OCI-LY3 (cell line): ENCODE data around the gene C9orf43.

Experiments used
- H2AFZ ChIP-seq: fragments of 200-600, 300-600 bp; shearing (Covaris generic); 2 replicates; pipeline ENCODE4 v1.6.0; 2014; ENCODE audit warnings: antibody characterized with exemption, low read depth, low read length
- H3K27ac ChIP-seq: fragments of 200-600, 300-600 bp; sonication (generic); 2 replicates; pipeline ENCODE4 v1.5.1; 2014; ENCODE audit warnings: mild to moderate bottlenecking, low read length, moderate library complexity, mixed read lengths
- H3K27me3 ChIP-seq: fragments of 200-600, 300-600 bp; sonication (generic); 2 replicates; pipeline ENCODE4 v1.6.1; 2014; ENCODE audit warnings: low read depth, low read length, mixed read lengths
- H3K36me3 ChIP-seq: fragments of 200-600, 300-600 bp; sonication (generic); replicated peaks from 2 replicates; pipeline ENCODE3; 2014; ENCODE audit warnings: low read depth, low read length, mixed read lengths
- H3K4me1 ChIP-seq: fragments of 300-600, 200-600 bp; sonication (generic); 2 replicates; pipeline ENCODE4 v1.6.1; 2014; ENCODE audit warnings: low read length, mixed read lengths
- H3K4me2 ChIP-seq: fragments of 200-600, 300-600 bp; sonication (generic); 2 replicates; pipeline ENCODE4 v1.6.1; 2014; ENCODE audit warnings: low read length, mixed read lengths
- H3K4me3 ChIP-seq: fragments of 300-600, 200-600 bp; sonication (generic); 2 replicates; pipeline ENCODE4 v1.5.1; 2014; ENCODE audit warnings: antibody characterized with exemption, mild to moderate bottlenecking, low read length, moderate library complexity
- H3K79me2 ChIP-seq: fragments of 300-600, 200-600 bp; shearing (Covaris generic); 2 replicates; pipeline ENCODE4 v1.6.1; 2014; ENCODE audit warnings: mild to moderate bottlenecking, low read length, mixed read lengths
- H3K9ac ChIP-seq: fragments of 300-600, 200-600 bp; shearing (Covaris generic); 2 replicates; pipeline ENCODE4 v1.6.0; 2014; ENCODE audit warnings: mild to moderate bottlenecking, low read length, moderate library complexity
- H3K9me3 ChIP-seq: fragments of 200-600, 300-600 bp; shearing (Covaris generic); 2 replicates; pipeline ENCODE4 v1.6.1; 2014; ENCODE audit warnings: low read length, mixed read lengths; ENCODE audit not compliant: insufficient read depth
- H4K20me1 ChIP-seq: fragments of 200-600, 300-600 bp; sonication (generic); 2 replicates; pipeline ENCODE4 v1.6.1; 2016; ENCODE audit warnings: low read length, mixed read lengths; ENCODE audit not compliant: insufficient read depth
- EZH2phosphoT487 ChIP-seq: fragments of 200-600 bp; shearing (Covaris generic); IDR thresholded peaks from 2 replicates; pipeline ENCODE4 v1.6.1; 2018; ENCODE audit warnings: antibody characterized with exemption, mixed run types, low read depth
- TF ChIP-seq, protein P1 (sequence below): fragments of 200-600, 300-600 bp; sonication (generic); IDR thresholded peaks from 2 replicates; pipeline ENCODE4 v1.5.1; 2014; ENCODE audit warnings: antibody characterized with exemption, low read length, low read depth

C9orf43 gene

DNA sequence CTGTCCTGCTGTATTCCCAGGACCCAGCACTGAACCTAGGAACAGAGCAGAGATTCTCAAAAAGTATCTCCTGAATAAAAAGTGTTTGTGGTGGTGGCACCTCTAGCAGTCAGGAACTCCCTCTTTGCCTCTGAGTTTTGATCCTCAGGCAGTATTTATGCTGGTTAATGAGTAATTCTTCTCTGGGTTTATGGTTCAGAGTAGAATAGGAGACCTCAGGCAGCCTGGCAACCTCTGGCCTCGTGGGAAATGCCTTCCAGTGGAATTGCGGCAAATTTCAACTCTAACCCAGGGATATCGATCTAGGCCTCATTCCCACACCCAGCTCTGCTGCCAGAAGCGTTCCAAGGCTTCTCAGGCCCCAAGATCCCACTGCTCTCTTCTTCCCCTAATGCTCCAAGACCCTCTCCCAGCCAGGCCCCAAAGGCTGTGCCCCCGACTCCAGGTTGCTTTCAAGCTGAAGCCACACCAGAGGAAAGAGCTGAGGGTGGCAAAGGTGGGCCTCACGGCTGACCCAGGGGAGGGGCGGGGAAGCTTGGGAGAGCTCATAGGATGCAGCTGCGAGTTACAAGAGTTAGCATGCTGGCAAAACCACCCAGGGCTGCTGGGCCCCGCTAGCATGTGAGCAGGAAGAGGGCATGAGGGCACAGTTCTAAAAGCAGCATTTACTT, 22.9 kb upstream of the C9orf43 start:
- Histone ChIP-seq H3K9ac (no peak overlapping the region), H3K4me2 (no peak overlapping the region), H3K27me3 (no peaks in the 10 kb centered on the region), H3K36me3 (peaks cover 23% of the 10 kb centered on the region), H3K9me3 (no peaks in the 10 kb centered on the region), H4K20me1 (no peaks in the 10 kb centered on the region), H3K4me3 (no peak overlapping the region), H3K79me2 (no peaks in the 10 kb centered on the region), H3K4me1 (no peaks in the 10 kb centered on the region), H3K27ac (no peak overlapping the region), H2AFZ (no peak overlapping the region)
- TF ChIP-seq EZH2phosphoT487, result no peak
- TF ChIP-seq, protein P1, sequence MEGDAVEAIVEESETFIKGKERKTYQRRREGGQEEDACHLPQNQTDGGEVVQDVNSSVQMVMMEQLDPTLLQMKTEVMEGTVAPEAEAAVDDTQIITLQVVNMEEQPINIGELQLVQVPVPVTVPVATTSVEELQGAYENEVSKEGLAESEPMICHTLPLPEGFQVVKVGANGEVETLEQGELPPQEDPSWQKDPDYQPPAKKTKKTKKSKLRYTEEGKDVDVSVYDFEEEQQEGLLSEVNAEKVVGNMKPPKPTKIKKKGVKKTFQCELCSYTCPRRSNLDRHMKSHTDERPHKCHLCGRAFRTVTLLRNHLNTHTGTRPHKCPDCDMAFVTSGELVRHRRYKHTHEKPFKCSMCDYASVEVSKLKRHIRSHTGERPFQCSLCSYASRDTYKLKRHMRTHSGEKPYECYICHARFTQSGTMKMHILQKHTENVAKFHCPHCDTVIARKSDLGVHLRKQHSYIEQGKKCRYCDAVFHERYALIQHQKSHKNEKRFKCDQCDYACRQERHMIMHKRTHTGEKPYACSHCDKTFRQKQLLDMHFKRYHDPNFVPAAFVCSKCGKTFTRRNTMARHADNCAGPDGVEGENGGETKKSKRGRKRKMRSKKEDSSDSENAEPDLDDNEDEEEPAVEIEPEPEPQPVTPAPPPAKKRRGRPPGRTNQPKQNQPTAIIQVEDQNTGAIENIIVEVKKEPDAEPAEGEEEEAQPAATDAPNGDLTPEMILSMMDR, result no peak

DNA sequence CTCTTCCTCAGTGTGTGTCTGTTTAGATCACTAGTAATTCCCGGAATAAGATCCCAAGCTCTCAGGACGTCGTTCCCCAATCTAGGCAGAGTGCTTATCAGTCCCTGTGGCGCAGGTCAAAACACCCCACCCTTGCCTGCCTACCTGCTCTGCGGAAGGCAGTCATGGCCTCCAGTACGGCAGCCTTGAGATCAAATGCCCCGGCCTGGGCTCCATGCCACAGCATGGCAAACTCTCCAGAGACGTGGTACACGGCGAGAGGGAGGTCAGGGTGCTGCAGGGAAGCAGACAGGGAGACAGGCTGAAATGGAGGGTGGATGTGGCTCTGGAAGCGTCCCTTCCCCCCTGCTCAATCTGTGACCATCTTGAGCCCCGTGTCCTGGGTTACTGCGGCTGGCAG, 21.7 kb upstream of the C9orf43 start:
- Histone ChIP-seq H3K27ac (no peak overlapping the region), H3K9ac (no peak overlapping the region), H3K36me3 (peaks cover 23% of the 10 kb centered on the region)

GRCh38 chr9:113389451-113389850, 21.1 kb upstream of the C9orf43 start:
- no peaks in the 10 kb centered on the region for H4K20me1 ChIP-seq
- peaks cover 23% of the 10 kb centered on the region for H3K36me3 ChIP-seq
- no peak overlapping the region for H2AFZ ChIP-seq
- TF ChIP-seq EZH2phosphoT487, result no peak
- TF ChIP-seq, protein P1, result no peak
- no peak overlapping the region for H3K4me2 ChIP-seq
- no peak overlapping the region for H3K4me3 ChIP-seq
- H3K79me2 ChIP-seq, result no peaks in the 10 kb centered on the region
- H3K9ac ChIP-seq, result no peak overlapping the region
- no peaks in the 10 kb centered on the region for H3K4me1 ChIP-seq
- H3K27me3 ChIP-seq, result no peaks in the 10 kb centered on the region
- no peak overlapping the region for H3K27ac ChIP-seq
- no peaks in the 10 kb centered on the region for H3K9me3 ChIP-seq

More for the DNA sequence above, 21.7 kb upstream of the C9orf43 start:
- H3K79me2 ChIP-seq, result no peaks in the 10 kb centered on the region
- H3K4me1 ChIP-seq, result no peaks in the 10 kb centered on the region
- no peak overlapping the region for H2AFZ ChIP-seq
- no peak overlapping the region for H3K4me2 ChIP-seq
- H3K27me3 ChIP-seq, result no peaks in the 10 kb centered on the region
- H3K9me3 ChIP-seq, result no peaks in the 10 kb centered on the region
- H4K20me1 ChIP-seq, result no peaks in the 10 kb centered on the region
- no peak for TF ChIP-seq EZH2phosphoT487
- TF ChIP-seq, protein P1, result no peak
- no peak overlapping the region for H3K4me3 ChIP-seq

GRCh38 chr9:113390192-113390960, 20.2 kb upstream of the C9orf43 start:
- no peak overlapping the region for H3K9ac ChIP-seq
- no peaks in the 10 kb centered on the region for H3K4me1 ChIP-seq
- TF ChIP-seq, protein P1, result no peak
- TF ChIP-seq EZH2phosphoT487, result no peak
- H3K9me3 ChIP-seq, result no peaks in the 10 kb centered on the region
- H4K20me1 ChIP-seq, result no peaks in the 10 kb centered on the region
- no peak overlapping the region for H3K27ac ChIP-seq
- no peaks in the 10 kb centered on the region for H3K27me3 ChIP-seq
- no peak overlapping the region for H2AFZ ChIP-seq
- H3K4me3 ChIP-seq, result no peak overlapping the region
- no peaks in the 10 kb centered on the region for H3K79me2 ChIP-seq
- peaks cover 23% of the 10 kb centered on the region for H3K36me3 ChIP-seq
- H3K4me2 ChIP-seq, result no peak overlapping the region
